Subcutaneous adipose tissue (tissue), 4 donors: ENCODE data around the gene TOP3A. TPM values are rescaled to one million over a fixed set of nuclear protein-coding genes. Genes with fewer than 3 reads are reported as not detected.

Source experiments
- total RNA-seq, 4 donors: library from RNA; depleted of rRNA; stranded (reverse); fragments of >200 nt; gene quantifications; one replicate each; pipeline ENCODE4 v1.1.0, GENCODE V29; 2016
- TF ChIP-seq, protein P1 (sequence below): fragments of 450-650 bp; IDR thresholded peaks from one replicate; pipeline ENCODE4 v1.5.1; 2016; ENCODE audit warnings: low read depth, mild to moderate bottlenecking, control low read depth, antibody characterized with exemption, moderate library complexity

TOP3A gene
- total RNA-seq, 4 donors from 2014 or later = 20.9 to 32.2 (median 27.6) TPM

DNA sequence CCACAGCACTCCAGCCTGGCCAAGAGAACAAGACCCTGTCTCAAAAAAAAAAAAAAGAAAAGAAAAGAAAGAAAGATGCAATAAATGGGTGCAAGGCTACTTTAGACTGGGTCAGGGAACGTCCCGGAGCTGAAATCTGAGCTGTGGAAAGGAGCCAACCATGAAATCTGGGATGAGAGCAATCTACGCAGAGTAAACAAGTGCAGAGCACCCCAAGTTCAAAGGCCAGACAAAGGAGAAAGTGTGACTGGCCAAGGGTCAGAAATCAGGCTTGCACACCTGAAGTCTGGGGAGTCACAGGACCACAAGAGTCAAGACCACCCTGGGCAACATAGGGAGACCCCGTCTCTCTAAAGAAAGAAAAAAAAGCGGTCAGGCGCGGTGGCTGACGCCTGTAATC, 45.7 kb upstream of the TOP3A start:
- TF ChIP-seq, protein P1, sequence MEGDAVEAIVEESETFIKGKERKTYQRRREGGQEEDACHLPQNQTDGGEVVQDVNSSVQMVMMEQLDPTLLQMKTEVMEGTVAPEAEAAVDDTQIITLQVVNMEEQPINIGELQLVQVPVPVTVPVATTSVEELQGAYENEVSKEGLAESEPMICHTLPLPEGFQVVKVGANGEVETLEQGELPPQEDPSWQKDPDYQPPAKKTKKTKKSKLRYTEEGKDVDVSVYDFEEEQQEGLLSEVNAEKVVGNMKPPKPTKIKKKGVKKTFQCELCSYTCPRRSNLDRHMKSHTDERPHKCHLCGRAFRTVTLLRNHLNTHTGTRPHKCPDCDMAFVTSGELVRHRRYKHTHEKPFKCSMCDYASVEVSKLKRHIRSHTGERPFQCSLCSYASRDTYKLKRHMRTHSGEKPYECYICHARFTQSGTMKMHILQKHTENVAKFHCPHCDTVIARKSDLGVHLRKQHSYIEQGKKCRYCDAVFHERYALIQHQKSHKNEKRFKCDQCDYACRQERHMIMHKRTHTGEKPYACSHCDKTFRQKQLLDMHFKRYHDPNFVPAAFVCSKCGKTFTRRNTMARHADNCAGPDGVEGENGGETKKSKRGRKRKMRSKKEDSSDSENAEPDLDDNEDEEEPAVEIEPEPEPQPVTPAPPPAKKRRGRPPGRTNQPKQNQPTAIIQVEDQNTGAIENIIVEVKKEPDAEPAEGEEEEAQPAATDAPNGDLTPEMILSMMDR = no peak

DNA sequence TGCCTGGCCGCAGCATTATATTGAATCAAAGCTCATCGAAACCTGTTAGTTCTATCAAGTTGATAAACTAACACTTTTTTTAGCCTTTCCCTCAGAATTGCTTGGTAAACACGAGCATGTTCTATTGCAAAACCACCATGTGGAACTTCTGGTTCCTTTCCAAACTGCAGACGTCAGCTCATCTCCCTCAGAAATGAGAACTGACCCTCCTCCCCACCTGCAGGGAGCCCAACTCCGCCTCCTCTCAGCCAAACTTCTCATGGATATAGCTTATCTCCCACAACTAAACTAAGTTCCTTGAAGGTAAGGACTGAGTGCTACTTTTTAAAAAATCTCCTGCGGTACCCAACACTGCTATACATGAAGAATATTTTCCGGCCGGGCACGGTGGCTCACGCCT, 41.8 kb upstream of the TOP3A start:
- TF ChIP-seq, protein P1 = no peak

DNA sequence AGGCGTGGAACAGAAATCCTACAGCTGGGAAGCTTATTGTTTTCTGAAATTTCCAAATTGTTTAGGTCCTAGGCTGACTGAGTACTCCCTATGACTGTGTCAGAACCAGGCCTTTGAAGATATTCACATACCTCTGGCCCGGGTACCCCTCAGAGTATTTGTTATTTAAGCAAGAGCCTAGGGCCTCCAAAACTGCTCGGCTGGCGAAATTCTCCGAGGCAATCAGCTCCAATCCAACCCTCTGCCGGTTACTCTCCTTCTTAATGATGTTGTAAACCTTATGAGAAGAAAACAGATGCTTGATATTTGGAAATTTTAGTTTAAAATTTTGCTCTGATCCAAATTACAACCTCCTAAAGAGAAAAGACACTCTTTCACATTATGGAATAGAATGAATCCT, 38.7 kb upstream of the TOP3A start:
- TF ChIP-seq, protein P1 = no peak

DNA sequence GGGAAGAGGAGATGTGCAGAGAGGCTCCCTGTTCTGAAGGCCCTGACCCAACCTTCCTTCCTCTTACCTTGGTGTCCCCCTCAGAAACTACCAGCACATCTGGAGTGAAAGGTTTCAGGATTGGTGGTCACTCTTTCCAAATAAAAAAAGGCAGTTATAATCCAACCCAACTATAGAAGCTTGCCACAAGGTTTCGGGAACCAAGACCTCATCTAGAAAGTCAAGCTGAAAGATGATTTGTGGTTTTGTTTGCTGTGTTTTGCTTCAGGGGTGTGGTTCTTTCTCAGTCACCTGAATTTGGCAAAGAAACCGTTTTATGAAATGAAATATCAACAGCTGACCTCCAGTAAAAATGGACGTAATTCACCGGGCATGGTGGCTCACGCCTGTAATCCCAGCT, 29.2 kb upstream of the TOP3A start:
- TF ChIP-seq, protein P1 = no peak

DNA sequence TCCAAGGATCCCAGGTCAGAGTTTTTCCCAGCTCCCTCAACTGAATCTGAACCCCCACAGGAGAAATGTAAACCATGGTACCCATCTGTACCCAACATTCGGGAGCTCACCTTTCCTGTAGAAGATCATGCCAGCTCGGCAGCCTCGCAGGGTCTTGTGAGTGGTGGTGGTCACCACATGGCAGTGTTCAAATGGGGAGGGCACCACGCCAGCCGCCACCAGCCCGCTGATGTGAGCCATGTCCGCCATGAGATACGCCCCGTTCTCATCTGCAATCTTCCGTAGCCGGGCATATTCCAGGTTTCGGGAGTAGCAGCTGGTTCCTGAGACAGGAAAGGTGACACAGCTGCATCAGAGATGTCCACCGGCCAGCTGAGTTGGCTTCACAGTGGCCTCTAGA, 25.1 kb upstream of the TOP3A start:
- TF ChIP-seq, protein P1 = no peak

DNA sequence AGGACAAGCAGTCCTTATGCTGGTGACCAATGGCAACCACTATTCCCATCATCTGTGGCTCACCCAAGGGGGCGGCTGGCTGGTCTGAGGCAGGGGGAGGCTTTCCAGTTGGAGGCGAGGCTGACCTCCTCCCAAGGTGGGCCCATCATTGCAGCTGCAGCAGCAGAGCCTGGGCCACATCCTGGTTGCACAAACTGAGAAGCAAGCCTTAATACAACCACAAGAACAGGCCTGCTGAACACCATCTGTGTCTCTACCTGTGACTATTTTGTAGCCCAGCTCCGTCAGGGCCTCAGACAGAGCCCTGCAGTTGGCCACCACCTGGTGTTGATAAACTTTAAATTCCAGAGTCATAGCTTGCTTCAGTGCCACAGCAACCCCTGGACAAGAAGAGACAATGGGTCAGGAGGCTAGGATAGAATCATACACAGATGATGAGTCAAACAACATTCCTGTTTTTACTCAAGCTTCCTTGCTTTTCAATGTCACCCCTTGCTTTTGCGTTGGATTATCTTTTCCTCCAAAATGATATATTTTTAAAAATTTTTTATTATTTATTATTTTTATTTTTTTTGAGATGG, 18.2 kb upstream of the TOP3A start:
- TF ChIP-seq, protein P1 = no peak

DNA sequence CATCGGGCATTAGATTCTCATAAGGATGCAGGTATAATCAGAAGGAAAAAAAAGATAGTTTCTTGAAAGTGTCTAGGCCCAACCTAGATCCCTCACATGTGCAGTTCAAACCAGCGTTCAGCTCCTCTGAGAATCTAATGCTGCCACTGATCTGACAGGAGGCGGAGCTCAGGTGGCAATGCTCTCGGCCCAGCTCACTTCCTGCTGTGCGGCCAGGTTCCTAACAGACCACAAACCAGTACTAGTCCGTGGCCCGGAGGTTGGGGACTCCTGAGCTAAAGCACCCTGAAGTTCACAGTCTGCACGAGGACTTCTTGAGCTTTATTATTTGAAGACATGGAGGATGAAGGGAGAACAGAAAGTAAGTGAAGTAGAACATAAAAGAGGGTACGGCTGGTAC, 17.1 kb upstream of the TOP3A start:
- TF ChIP-seq, protein P1 = no peak
